HEK293 (cell line): ENCODE results near the gene SLBP.

Experiments used
- CTCF ChIP-seq: fragments of 450-650 bp; formaldehyde crosslinking; IDR thresholded peaks from 2 replicates; pipeline ENCODE4 v1.5.1; 2016; ENCODE audit warnings: missing biosample characterization, missing genetic modification characterization
- PATZ1 ChIP-seq: fragments of 450-650 bp; formaldehyde crosslinking; IDR thresholded peaks from 2 replicates; pipeline ENCODE4 v1.5.1; 2016; ENCODE audit warnings: missing biosample characterization, missing genetic modification characterization
- SP7 ChIP-seq: fragments of 450-650 bp; formaldehyde crosslinking; IDR thresholded peaks from 2 replicates; pipeline ENCODE4 v1.5.1; 2016; ENCODE audit warnings: missing biosample characterization, missing genetic modification characterization
- ZNF626 ChIP-seq: fragments of 450-650 bp; sonication (Bioruptor Pico); formaldehyde crosslinking; IDR thresholded peaks from 2 replicates; pipeline ENCODE4 v1.5.1; 2018; ENCODE audit warnings: missing biosample characterization, missing genetic modification characterization, inconsistent platforms
- ZNF747 ChIP-seq: fragments of 450-650 bp; formaldehyde crosslinking; IDR thresholded peaks from 2 replicates; pipeline ENCODE4 v1.5.1; 2016; ENCODE audit warnings: missing biosample characterization, missing genetic modification characterization
- TF ChIP-seq, protein P1 (sequence below): fragments of 450-650 bp; formaldehyde crosslinking; IDR thresholded peaks from 2 replicates; pipeline ENCODE4 v1.5.1; 2016; ENCODE audit warnings: missing biosample characterization, missing genetic modification characterization, low read depth
- TF ChIP-seq, protein P2 (sequence below): sonication (generic); formaldehyde crosslinking; IDR thresholded peaks from 2 replicates; pipeline ENCODE4 v1.8.1; 2022; ENCODE audit warnings: mild to moderate bottlenecking, moderate library complexity, missing genetic modification reagents
- TF ChIP-seq, protein P3 (sequence below): fragments of 450-650 bp; formaldehyde crosslinking; IDR thresholded peaks from 2 replicates; pipeline ENCODE4 v1.5.1; 2017; ENCODE audit warnings: missing biosample characterization, missing genetic modification characterization

DNA sequence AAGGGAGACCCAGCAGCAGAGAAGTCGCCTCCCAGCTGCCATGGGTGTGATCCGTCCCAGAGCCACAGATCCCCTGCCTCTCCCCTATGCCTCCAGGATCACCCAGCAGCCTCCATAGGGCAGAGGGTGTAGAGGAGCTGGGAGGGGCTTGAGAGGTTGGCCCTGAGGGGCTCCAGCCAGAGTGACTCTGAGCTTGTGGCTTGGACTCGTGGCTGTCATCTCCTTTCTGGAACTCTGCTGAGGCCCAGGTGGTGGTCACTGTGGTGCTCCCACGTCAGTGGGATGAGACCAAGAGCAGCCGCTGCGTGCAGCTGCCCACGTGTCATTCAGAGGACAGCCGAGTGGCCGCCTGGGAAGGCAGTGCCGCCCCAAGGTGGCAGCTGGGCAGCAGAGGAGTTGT lies 13.4 kb upstream of the SLBP start:
- TF ChIP-seq, protein P1, sequence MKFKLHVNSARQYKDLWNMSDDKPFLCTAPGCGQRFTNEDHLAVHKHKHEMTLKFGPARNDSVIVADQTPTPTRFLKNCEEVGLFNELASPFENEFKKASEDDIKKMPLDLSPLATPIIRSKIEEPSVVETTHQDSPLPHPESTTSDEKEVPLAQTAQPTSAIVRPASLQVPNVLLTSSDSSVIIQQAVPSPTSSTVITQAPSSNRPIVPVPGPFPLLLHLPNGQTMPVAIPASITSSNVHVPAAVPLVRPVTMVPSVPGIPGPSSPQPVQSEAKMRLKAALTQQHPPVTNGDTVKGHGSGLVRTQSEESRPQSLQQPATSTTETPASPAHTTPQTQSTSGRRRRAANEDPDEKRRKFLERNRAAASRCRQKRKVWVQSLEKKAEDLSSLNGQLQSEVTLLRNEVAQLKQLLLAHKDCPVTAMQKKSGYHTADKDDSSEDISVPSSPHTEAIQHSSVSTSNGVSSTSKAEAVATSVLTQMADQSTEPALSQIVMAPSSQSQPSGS (tag by site-specific recombination): no peak
- no peak for TF ChIP-seq ZNF626 (tag by site-specific recombination)
- TF ChIP-seq, protein P2, sequence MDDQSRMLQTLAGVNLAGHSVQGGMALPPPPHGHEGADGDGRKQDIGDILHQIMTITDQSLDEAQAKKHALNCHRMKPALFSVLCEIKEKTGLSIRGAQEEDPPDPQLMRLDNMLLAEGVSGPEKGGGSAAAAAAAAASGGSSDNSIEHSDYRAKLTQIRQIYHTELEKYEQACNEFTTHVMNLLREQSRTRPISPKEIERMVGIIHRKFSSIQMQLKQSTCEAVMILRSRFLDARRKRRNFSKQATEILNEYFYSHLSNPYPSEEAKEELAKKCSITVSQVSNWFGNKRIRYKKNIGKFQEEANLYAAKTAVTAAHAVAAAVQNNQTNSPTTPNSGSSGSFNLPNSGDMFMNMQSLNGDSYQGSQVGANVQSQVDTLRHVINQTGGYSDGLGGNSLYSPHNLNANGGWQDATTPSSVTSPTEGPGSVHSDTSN (CRISPR knock-in tag): no peak
- no peak for TF ChIP-seq SP7
- no peak for TF ChIP-seq CTCF (tag by site-specific recombination)
- no peak for TF ChIP-seq ZNF747 (tag by site-specific recombination)
- TF ChIP-seq, protein P3, sequence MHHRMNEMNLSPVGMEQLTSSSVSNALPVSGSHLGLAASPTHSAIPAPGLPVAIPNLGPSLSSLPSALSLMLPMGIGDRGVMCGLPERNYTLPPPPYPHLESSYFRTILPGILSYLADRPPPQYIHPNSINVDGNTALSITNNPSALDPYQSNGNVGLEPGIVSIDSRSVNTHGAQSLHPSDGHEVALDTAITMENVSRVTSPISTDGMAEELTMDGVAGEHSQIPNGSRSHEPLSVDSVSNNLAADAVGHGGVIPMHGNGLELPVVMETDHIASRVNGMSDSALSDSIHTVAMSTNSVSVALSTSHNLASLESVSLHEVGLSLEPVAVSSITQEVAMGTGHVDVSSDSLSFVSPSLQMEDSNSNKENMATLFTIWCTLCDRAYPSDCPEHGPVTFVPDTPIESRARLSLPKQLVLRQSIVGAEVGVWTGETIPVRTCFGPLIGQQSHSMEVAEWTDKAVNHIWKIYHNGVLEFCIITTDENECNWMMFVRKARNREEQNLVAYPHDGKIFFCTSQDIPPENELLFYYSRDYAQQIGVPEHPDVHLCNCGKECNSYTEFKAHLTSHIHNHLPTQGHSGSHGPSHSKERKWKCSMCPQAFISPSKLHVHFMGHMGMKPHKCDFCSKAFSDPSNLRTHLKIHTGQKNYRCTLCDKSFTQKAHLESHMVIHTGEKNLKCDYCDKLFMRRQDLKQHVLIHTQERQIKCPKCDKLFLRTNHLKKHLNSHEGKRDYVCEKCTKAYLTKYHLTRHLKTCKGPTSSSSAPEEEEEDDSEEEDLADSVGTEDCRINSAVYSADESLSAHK (tag by site-specific recombination): no peak
- TF ChIP-seq PATZ1 (tag by site-specific recombination): no peak
